H1 (cell line): Measurements from ENCODE around the gene DEPDC1. TPM values are rescaled to one million over a fixed set of nuclear protein-coding genes. Genes with fewer than 3 reads are reported as not detected.
"Not testable (repeated sequence)": the region's sequence is repeated elsewhere in the genome, so short reads cannot be mapped to it uniquely, and the experiment has no call there.

ENCODE experiments used
- CTCF ChIA-PET: fragments of 300-600 bp; sonication (Branson Sonifier 250); formaldehyde crosslinking; loops from one replicate; lab custom pipeline; 2021; ENCODE audit not compliant: partially characterized antibody; lab: Charles Lee
- POLR2A ChIA-PET: fragments of 300-600 bp; sonication (Branson Sonifier 250); formaldehyde crosslinking; loops from one replicate; lab custom pipeline; 2021; ENCODE audit warnings: inconsistent platforms; ENCODE audit not compliant: partially characterized antibody; lab: Charles Lee
- DNase-seq, 2 experiments: peaks; one replicate each; pipeline versions ENCODE4 v3.0.0 to v3.0.0-alpha.2; 2010 to 2022; ENCODE audit warnings: low spot score in 2 of 2, low read depth in 1 of 2, mixed read lengths in 1 of 2
- FAIRE-seq: peaks from 2 replicates; lab custom pipeline; 2011; peaks lifted over from hg19 to GRCh38; lab: Jason Lieb, UNC
- H2AFZ ChIP-seq: 2 replicates; pipeline ENCODE4 v1.8.1; 2012; ENCODE audit warnings: low read length, inconsistent platforms
- H2AK5ac ChIP-seq: 2 replicates; pipeline ENCODE4 v1.6.1; 2013; ENCODE audit warnings: low read depth, low read length
- H2BK120ac ChIP-seq: replicated peaks from 2 replicates; pipeline ENCODE3; 2013; ENCODE audit warnings: low read depth, low read length, inconsistent platforms
- H2BK12ac ChIP-seq: 2 replicates; pipeline ENCODE4 v1.6.1; 2013; ENCODE audit warnings: low read depth, low read length
- H2BK15ac ChIP-seq: 2 replicates; pipeline ENCODE4 v1.6.1; 2013; ENCODE audit warnings: low read length
- H2BK20ac ChIP-seq: 2 replicates; pipeline ENCODE4 v1.6.1; 2013; ENCODE audit warnings: low read length
- H2BK5ac ChIP-seq: 2 replicates; pipeline ENCODE4 v1.6.1; 2013; ENCODE audit warnings: low read depth, low read length
- H3K14ac ChIP-seq: 2 replicates; pipeline ENCODE4 v1.6.1; 2013; ENCODE audit warnings: inconsistent platforms; ENCODE audit not compliant: insufficient read length
- H3K18ac ChIP-seq: 2 replicates; pipeline ENCODE4 v1.6.1; 2013; ENCODE audit warnings: low read length; ENCODE audit errors: extremely low read depth
- H3K23ac ChIP-seq: 2 replicates; pipeline ENCODE4 v1.6.1; 2013; ENCODE audit warnings: inconsistent platforms; ENCODE audit not compliant: insufficient read length
- H3K23me2 ChIP-seq: 2 replicates; pipeline ENCODE4 v1.6.1; 2013; ENCODE audit warnings: low read depth, low read length
- H3K27ac ChIP-seq: 2 replicates; pipeline ENCODE4 v1.6.1; 2011; ENCODE audit warnings: low read depth, low read length, inconsistent platforms
- H3K27me3 ChIP-seq, 4 experiments: replicated peaks in 1 of 4; 1 replicate in 1 of 4; 2 replicates in 3 of 4; pipeline versions ENCODE4 v1.6.1 to v1.8.1; 2011 to 2013; ENCODE audit warnings: low read length in 3 of 4, mild to moderate bottlenecking in 3 of 4, inconsistent platforms in 2 of 4, mixed read lengths in 2 of 4, moderate library complexity in 1 of 4; ENCODE audit not compliant: control insufficient read depth in 3 of 4, insufficient read depth in 3 of 4; ENCODE audit errors: extremely low read depth in 1 of 4
- H3K36me3 ChIP-seq, 4 experiments: 2 replicates each; pipeline versions ENCODE4 v1.6.1 to v1.8.1; 2011 to 2013; ENCODE audit warnings: mild to moderate bottlenecking in 4 of 4, low read length in 3 of 4, moderate library complexity in 2 of 4, control low read depth in 1 of 4, inconsistent platforms in 1 of 4; ENCODE audit not compliant: insufficient read depth in 4 of 4, control insufficient read depth in 2 of 4
- H3K4ac ChIP-seq: replicated peaks from 2 replicates; pipeline ENCODE3; 2013; ENCODE audit warnings: low read length, low read depth, mixed read lengths, inconsistent platforms; ENCODE audit not compliant: insufficient read length
- H3K4me1 ChIP-seq, 4 experiments: replicated peaks in 1 of 4; 1 replicate in 1 of 4; 2 replicates in 3 of 4; pipeline versions ENCODE4 v1.6.1 to v1.8.1; 2011 to 2013; ENCODE audit warnings: low read length in 3 of 4, inconsistent platforms in 2 of 4, mixed read lengths in 1 of 4; ENCODE audit not compliant: insufficient read depth in 4 of 4, control insufficient read depth in 3 of 4
- H3K4me2 ChIP-seq, 2 experiments: 2 replicates each; pipeline versions ENCODE4 v1.6.1 to v1.8.1; 2011 to 2013; ENCODE audit warnings: low read depth in 2 of 2, low read length in 2 of 2, control low read depth in 1 of 2, inconsistent platforms in 1 of 2, mild to moderate bottlenecking in 1 of 2; ENCODE audit not compliant: insufficient read depth in 1 of 2
- H3K4me3 ChIP-seq, 4 experiments: fragments of 200-600, 300-600 bp in 1 of 4; sonication (generic), shearing (Covaris generic), sonication (Bioruptor Twin) in 1 of 4; 2 replicates each; pipeline versions ENCODE4 v1.5.1 to v1.8.1; 2011 to 2016; ENCODE audit warnings: low read length in 4 of 4, low read depth in 3 of 4, control low read depth in 2 of 4, inconsistent platforms in 2 of 4, mild to moderate bottlenecking in 2 of 4, mixed read lengths in 1 of 4, moderate library complexity in 1 of 4; ENCODE audit not compliant: insufficient read depth in 2 of 4; ENCODE audit errors: extremely low read depth in 1 of 4
- H3K56ac ChIP-seq: replicated peaks from 2 replicates; pipeline ENCODE3; 2013; ENCODE audit warnings: low read depth, mild to moderate bottlenecking, mixed read lengths, low read length, inconsistent platforms; ENCODE audit not compliant: insufficient read length
- H3K79me1 ChIP-seq: 2 replicates; pipeline ENCODE4 v1.6.1; 2013; ENCODE audit warnings: low read depth, low read length, control low read depth
- H3K79me2 ChIP-seq, 2 experiments: 2 replicates each; pipeline versions ENCODE4 v1.6.1 to v1.8.1; 2012 to 2013; ENCODE audit warnings: low read length in 2 of 2, mild to moderate bottlenecking in 2 of 2, inconsistent platforms in 1 of 2; ENCODE audit not compliant: insufficient read depth in 2 of 2, control insufficient read depth in 1 of 2
- H3K9ac ChIP-seq, 4 experiments: replicated peaks in 1 of 4; 1 replicate in 1 of 4; 2 replicates in 3 of 4; pipeline versions ENCODE4 v1.6.1 to v1.8.1; 2011 to 2013; ENCODE audit warnings: low read depth in 3 of 4, low read length in 3 of 4, control low read depth in 2 of 4, mild to moderate bottlenecking in 2 of 4, moderate library complexity in 2 of 4, inconsistent platforms in 1 of 4; ENCODE audit errors: extremely low read depth in 1 of 4
- H3K9me3 ChIP-seq, 2 experiments: 2 replicates each; pipeline versions ENCODE4 v1.6.1 to v1.8.1; 2012 to 2013; ENCODE audit warnings: mild to moderate bottlenecking in 2 of 2, moderate library complexity in 2 of 2, control low read depth in 1 of 2, inconsistent platforms in 1 of 2, low read depth in 1 of 2, low read length in 1 of 2, mixed read lengths in 1 of 2; ENCODE audit not compliant: insufficient read depth in 2 of 2
- H4K20me1 ChIP-seq, 2 experiments: replicated peaks in 1 of 2; 2 replicates each; pipeline versions ENCODE3 to v1.8.1; 2011 to 2013; ENCODE audit warnings: inconsistent platforms in 2 of 2, low read length in 2 of 2, mild to moderate bottlenecking in 1 of 2; ENCODE audit not compliant: insufficient read depth in 2 of 2, control insufficient read depth in 1 of 2
- H4K5ac ChIP-seq: 2 replicates; pipeline ENCODE4 v1.6.1; 2013; ENCODE audit warnings: low read length, low read depth, mixed read lengths, inconsistent platforms; ENCODE audit not compliant: insufficient read length
- H4K8ac ChIP-seq: 2 replicates; pipeline ENCODE4 v1.8.0; 2013; ENCODE audit warnings: mild to moderate bottlenecking, moderate library complexity, low read length, inconsistent platforms; ENCODE audit not compliant: insufficient read depth; ENCODE audit errors: extremely low read depth
- H4K91ac ChIP-seq: replicated peaks from 2 replicates; pipeline ENCODE3; 2013; ENCODE audit warnings: low read length, mixed read lengths, inconsistent platforms; ENCODE audit not compliant: insufficient read length
- WGBS, 2 experiments: shearing (Covaris generic) in 1 of 2; methylation state at CpG; one replicate each; pipeline versions ENCODE4 v1.1.6 to v1.1.7; 2013 to 2015; ENCODE audit warnings: low lambda C conversion rate in 2 of 2, mixed read lengths in 2 of 2, inconsistent platforms in 1 of 2, low coverage in 1 of 2, missing lambda C conversion rate in 1 of 2; ENCODE audit not compliant: insufficient replicate concordance in 2 of 2, insufficient coverage in 1 of 2, insufficient read length in 1 of 2; ENCODE audit errors: extremely low coverage in 1 of 2, missing lambda C conversion rate in 1 of 2; 5-methylcytosine and 5-hydroxymethylcytosine counted together
- polyA plus RNA-seq, 7 experiments: library from polyadenylated mRNA; depleted of rRNA in 3 of 7; stranded (reverse) in 5 of 7; unstranded in 2 of 7; fragments of >200 nt in 5 of 7; fragments of 200-250 nt in 2 of 7; gene quantifications; 1 replicate in 5 of 7; 2 replicates in 1 of 7; 4 replicates in 1 of 7; pipeline versions ENCODE4 v1.2.1 to v1.2.3, GENCODE V29; 2011 to 2013; ENCODE audit warnings: missing spikeins in 2 of 7, mixed read lengths in 2 of 7
- total RNA-seq: library from RNA; stranded (reverse); fragmentation: NEBNext Ultra II Directional; extraction: Animal tissue kit (Norgen Biotek cat#: 25700); gene quantifications from 2 replicates; pipeline ENCODE4 v1.2.1, GENCODE V29; 2021

The DEPDC1 gene
- total and polyA plus RNA-seq, 2 of the 8 experiments (the other 6 are each of a cell fraction or from before 2014, with no cell fraction given) = 5.5 to 46.5 TPM

DNA sequence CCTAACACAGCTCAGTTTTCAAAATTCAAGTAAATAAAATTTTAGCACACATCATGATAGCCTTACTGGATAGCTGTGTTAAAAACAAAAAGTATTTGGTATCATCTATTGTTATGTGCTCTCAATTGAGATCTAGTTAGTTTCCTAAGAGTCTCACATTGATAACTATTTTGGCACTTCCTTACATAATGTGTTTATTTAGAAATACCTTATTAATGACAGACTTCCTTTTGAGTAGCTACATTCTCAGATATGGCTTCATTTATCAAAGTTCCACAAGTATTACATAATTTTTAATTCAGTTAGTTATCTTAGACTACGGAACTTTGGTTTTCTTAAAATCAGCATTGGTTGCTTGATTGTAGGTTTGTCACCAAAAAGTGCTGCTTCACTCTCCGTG is 20.3 kb downstream of the DEPDC1 start:
- H2AFZ ChIP-seq, H3K9ac ChIP-seq, H2BK5ac ChIP-seq, H2BK12ac ChIP-seq, H3K27ac ChIP-seq, H3K14ac ChIP-seq, H3K4me2 ChIP-seq, H2AK5ac ChIP-seq, FAIRE-seq, H3K79me1 ChIP-seq, H3K23me2 ChIP-seq, H4K5ac ChIP-seq, H2BK20ac ChIP-seq, H2BK15ac ChIP-seq, H3K56ac ChIP-seq, H4K91ac ChIP-seq, H3K18ac ChIP-seq, H3K27me3 ChIP-seq, H3K4ac ChIP-seq, H4K20me1 ChIP-seq, H3K4me3 ChIP-seq, H3K79me2 ChIP-seq, H2BK120ac ChIP-seq, H4K8ac ChIP-seq, H3K9me3 ChIP-seq, POLR2A ChIA-PET, DNase-seq, H3K4me1 ChIP-seq, H3K23ac ChIP-seq: not testable (repeated sequence)
- WGBS, 2 experiments = 96% methylated on average over 2 of the region's 2 CpGs; no CpG with 5 or more reads in 1 of the 2 experiments
- CTCF ChIA-PET = interaction anchor here (0.7 to 1.3 kb wide), 3 partner anchors 15 to 356 kb away, joined by 3 to 4 read pairs (median 3); no protein-coding TSS in a partner anchor
- peaks cover 9 to 42% (median 22%) of the 10 kb centered on the region in 4 experiments for H3K36me3 ChIP-seq
